B cell (primary cell): ENCODE results near the gene MYH14. TPM values are rescaled to one million over a fixed set of nuclear protein-coding genes. Genes with fewer than 3 reads are reported as not detected.

Experiments used
- ATAC-seq: fragments of 200-7000 bp; cut with Tn5 transposase; one replicate; pipeline ENCODE4 v1.10.0; 2021; ENCODE audit warnings: low read depth, mild to moderate bottlenecking, moderate number of reproducible peaks, moderate library complexity
- CTCF ChIA-PET: fragments of 350-600 bp; sonication (Branson Sonifier 250); formaldehyde crosslinking; loops from one replicate; lab custom pipeline; 2021; ENCODE audit warnings: antibody characterized with exemption, inconsistent platforms; lab: Charles Lee
- POLR2A ChIA-PET: fragments of 350-600 bp; sonication (Branson Sonifier 250); formaldehyde crosslinking; loops from one replicate; lab custom pipeline; 2021; ENCODE audit warnings: antibody characterized with exemption; lab: Charles Lee
- DNase-seq: peaks from one replicate; pipeline ENCODE4 v3.0.0; 2013
- H2AFZ ChIP-seq: 2 replicates; pipeline ENCODE4 v1.6.1; 2012; ENCODE audit warnings: mild to moderate bottlenecking, low read depth, low read length; ENCODE audit not compliant: insufficient read depth, poor library complexity, severe bottlenecking
- H3K27ac ChIP-seq, 2 donors: 1 replicate in 1 of 2; 2 replicates in 1 of 2; pipeline ENCODE4 v1.5.1; 2012 to 2013; ENCODE audit warnings: low read length in 2 of 2, mild to moderate bottlenecking in 2 of 2, moderate library complexity in 1 of 2
- H3K27me3 ChIP-seq, 4 experiments: fragments of 200-600 bp in 1 of 4; sonication (generic) in 1 of 4; replicated peaks in 1 of 4; 1 replicate in 2 of 4; 2 replicates in 2 of 4; pipeline versions ENCODE4 v1.6.1 to v1.7.0; 2013 to 2016; ENCODE audit warnings: low read length in 3 of 4, mild to moderate bottlenecking in 2 of 4, mixed read lengths in 1 of 4, moderate library complexity in 1 of 4; ENCODE audit not compliant: insufficient read depth in 4 of 4, control insufficient read depth in 3 of 4; ENCODE audit errors: control extremely low read depth in 1 of 4
- H3K36me3 ChIP-seq, 2 experiments: replicated peaks in 1 of 2; 1 replicate in 1 of 2; 2 replicates in 1 of 2; pipeline versions ENCODE4 v1.6.1 to v1.7.1; 2013; ENCODE audit warnings: low read length in 1 of 2; ENCODE audit not compliant: insufficient read depth in 2 of 2, control insufficient read depth in 1 of 2; ENCODE audit errors: control extremely low read depth in 1 of 2, extremely low read depth in 1 of 2
- H3K4me1 ChIP-seq, 2 donors: fragments of 200-600 bp in 1 of 2; sonication (generic) in 1 of 2; 1 replicate in 1 of 2; 2 replicates in 1 of 2; pipeline versions ENCODE4 v1.5.1 to v1.6.1; 2013 to 2017; ENCODE audit warnings: low read length in 2 of 2; ENCODE audit not compliant: control insufficient read depth in 2 of 2, insufficient read depth in 2 of 2
- H3K4me2 ChIP-seq: replicated peaks from 2 replicates; pipeline ENCODE3; 2012; ENCODE audit warnings: mild to moderate bottlenecking, low read depth, low read length; ENCODE audit not compliant: poor library complexity, severe bottlenecking
- H3K4me3 ChIP-seq, 5 experiments: fragments of 200-600 bp in 1 of 5; sonication (generic) in 1 of 5; 1 replicate in 3 of 5; 2 replicates in 2 of 5; pipeline versions ENCODE4 v1.5.1 to v1.7.0; 2011 to 2016; ENCODE audit warnings: low read length in 4 of 5, mild to moderate bottlenecking in 4 of 5, low read depth in 2 of 5, control low read depth in 1 of 5, moderate library complexity in 1 of 5; ENCODE audit not compliant: insufficient read depth in 1 of 5; ENCODE audit errors: control extremely low read depth in 1 of 5, extremely low read depth in 1 of 5
- H3K79me2 ChIP-seq: fragments of 200-600 bp; sonication (generic); one replicate; pipeline ENCODE4 v1.6.0; 2016; ENCODE audit warnings: low read length; ENCODE audit not compliant: control insufficient read depth, insufficient read depth
- H3K9ac ChIP-seq: fragments of 200-600 bp; sonication (generic); 2 replicates; pipeline ENCODE4 v1.6.1; 2017; ENCODE audit warnings: mild to moderate bottlenecking, low read length, moderate library complexity
- H3K9me3 ChIP-seq, 3 donors: one replicate each; pipeline versions ENCODE4 v1.6.1 to v1.7.1; 2013; ENCODE audit warnings: low read length in 2 of 3; ENCODE audit not compliant: control insufficient read depth in 2 of 3, insufficient read depth in 1 of 3; ENCODE audit errors: control extremely low read depth in 1 of 3
- H4K20me1 ChIP-seq: 2 replicates; pipeline ENCODE4 v1.6.0; 2012; ENCODE audit warnings: mild to moderate bottlenecking, low read length; ENCODE audit not compliant: insufficient read depth, control insufficient read depth, poor library complexity, severe bottlenecking
- H3K27ac Mint-ChIP-seq: one replicate; pipeline ENCODE4 v1.8.0; 2021; ENCODE audit warnings: mixed read lengths
- H3K27me3 Mint-ChIP-seq: one replicate; pipeline ENCODE4 v1.8.0; 2021; ENCODE audit warnings: mixed read lengths
- H3K4me1 Mint-ChIP-seq: one replicate; pipeline ENCODE4 v1.8.0; 2021; ENCODE audit warnings: mixed read lengths
- H3K4me3 Mint-ChIP-seq: one replicate; pipeline ENCODE4 v1.8.0; 2021; ENCODE audit warnings: mixed read lengths
- H3K9me3 Mint-ChIP-seq: one replicate; pipeline ENCODE4 v1.8.0; 2022; ENCODE audit warnings: mixed read lengths; ENCODE audit not compliant: insufficient read depth
- CTCF ChIP-seq: fragments of 200-600 bp; IDR thresholded peaks from one replicate; pipeline ENCODE4 v1.8.0; 2022; ENCODE audit warnings: antibody characterized with exemption, mild to moderate bottlenecking
- EZH2 ChIP-seq: IDR thresholded peaks from 2 replicates; pipeline ENCODE4 v1.6.1; 2012; ENCODE audit warnings: borderline replicate concordance, low read depth, mild to moderate bottlenecking, moderate library complexity, low read length; ENCODE audit not compliant: insufficient read depth, poor library complexity, severe bottlenecking
- WGBS: methylation state at CpG from one replicate; pipeline ENCODE4 v1.1.5; 2013; ENCODE audit warnings: missing lambda C conversion rate; ENCODE audit not compliant: insufficient coverage; 5-methylcytosine and 5-hydroxymethylcytosine counted together
- intact Hi-C: fragments of 100-400 bp; cut with micrococcal nuclease; formaldehyde crosslinking; loops from one replicate; pipeline ENCODE4 v1.10.0; 2022
- polyA plus RNA-seq: library from polyadenylated mRNA; depleted of rRNA; stranded (reverse); fragments of >200 nt; gene quantifications from 2 replicates; pipeline ENCODE4 v1.2.3, GENCODE V29; 2012
- total RNA-seq, 2 donors: library from RNA; stranded (reverse); fragments of 120-200 nt in 1 of 2; gene quantifications; 1 replicate in 1 of 2; 2 replicates in 1 of 2; pipeline versions ENCODE4 v1.2.3 to v1.2.4, GENCODE V29; 2013 to 2022

MYH14 gene
- total and polyA plus RNA-seq, 2 donors (not counting 1 experiment from before 2014, with no cell fraction given) = not detected

DNA sequence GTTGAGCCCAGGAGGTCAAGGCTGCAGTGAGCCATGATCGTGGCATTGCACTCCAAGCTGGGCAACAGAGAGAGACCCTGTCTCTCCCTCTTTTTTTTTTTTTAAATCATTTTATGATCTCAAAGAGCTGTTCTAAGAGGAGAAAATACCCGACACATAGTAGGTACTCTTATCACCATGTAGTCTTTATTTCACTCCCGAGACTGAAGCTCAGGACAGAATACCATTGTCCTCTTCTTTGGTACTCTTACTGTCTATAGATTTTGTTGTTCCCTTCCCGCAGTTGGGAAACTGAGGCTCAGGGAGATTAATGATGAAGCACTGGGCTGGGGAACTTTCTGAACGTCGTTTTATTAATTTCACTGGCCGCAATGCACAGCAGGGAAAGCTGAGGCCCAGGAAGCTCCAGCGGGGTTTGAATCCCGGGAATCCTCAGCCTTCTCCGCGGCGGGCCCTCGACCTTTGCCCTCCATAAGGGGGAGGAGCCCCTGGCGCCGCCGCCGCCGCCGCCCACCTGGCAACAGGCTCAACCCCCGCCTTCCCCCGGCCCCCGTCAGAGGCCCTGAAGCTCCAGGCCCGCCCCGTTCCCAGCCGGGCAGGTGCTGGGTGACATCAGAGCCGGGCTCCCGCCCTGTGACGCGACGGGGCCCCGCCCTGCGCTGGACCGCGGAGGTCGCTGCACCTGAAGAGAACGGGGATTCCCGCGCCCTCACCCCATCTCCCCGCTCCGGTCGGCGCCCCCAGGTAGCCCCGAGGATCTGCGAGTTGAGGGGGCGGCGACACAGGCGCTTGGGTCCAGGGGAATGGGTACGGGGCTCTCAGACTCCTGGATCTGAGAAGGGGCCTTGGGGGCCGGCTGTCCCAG is 1.6 kb downstream of the MYH14 start:
- POLR2A ChIA-PET = no interaction called here

More for the DNA sequence above, 1.6 kb downstream of the MYH14 start:
- ATAC-seq (no peak), DNase-seq (peak; percentile 49)
- TF ChIP-seq CTCF = no peak
- no peak for TF ChIP-seq EZH2
- CTCF ChIA-PET = no interaction called here
- no peak overlapping the region for H3K27ac ChIP-seq
- Mint-ChIP-seq H3K27ac (no peak overlapping the region), H3K4me3 (no peak overlapping the region), H3K4me1 (peaks cover 2% of the 10 kb centered on the region), H3K9me3 (no peaks in the 10 kb centered on the region), H3K27me3 (peaks cover 46% of the 10 kb centered on the region)
- H4K20me1 ChIP-seq = no peaks in the 10 kb centered on the region
- no peaks in the 10 kb centered on the region for H3K36me3 ChIP-seq
- 9% methylated on average over 47 of the region's 49 CpGs for WGBS
- H3K79me2 ChIP-seq = no peaks in the 10 kb centered on the region
- peaks cover 0 to 67% (median 22%) of the 10 kb centered on the region in 4 experiments for H3K27me3 ChIP-seq
- intact Hi-C loops = no loop called here
- peaks cover 0 to 28% (median 0%) of the 10 kb centered on the region in 3 donors for H3K9me3 ChIP-seq
- no peak overlapping the region for H2AFZ ChIP-seq
- H3K4me2 ChIP-seq = peak overlapping the region; percentile 30
- no peak overlapping the region for H3K4me3 ChIP-seq
- peaks cover 2 to 20% of the 10 kb centered on the region in 2 donors for H3K4me1 ChIP-seq
- no peak overlapping the region for H3K9ac ChIP-seq
